ENCODE measurements around the gene SPACA7.

SPACA7 gene

GRCh38 chr13:112331675-112332074 lies 44.5 kb upstream of the SPACA7 start:
- DNase-seq (ENCODE audit: low read depth): no peak
- no peak overlapping the region for H3K4me3 ChIP-seq (ENCODE audit: low read length)
- no peak for TF ChIP-seq CTCF (conservative IDR thresholded peaks at IDR 0.05; ENCODE audit: low read length)

- no peak overlapping the region for H3K4me3 ChIP-seq (ENCODE audit: low read length)
- DNase-seq (ENCODE audit: low read depth): no peak
- TF ChIP-seq CTCF (conservative IDR thresholded peaks at IDR 0.05; ENCODE audit: low read length): no peak
These were observed 43.4 kb upstream of the SPACA7 start for GRCh38 chr13:112332727-112333126.

GRCh38 chr13:112333756-112334543 lies 42.2 kb upstream of the SPACA7 start:
- TF ChIP-seq CTCF (conservative IDR thresholded peaks at IDR 0.05; ENCODE audit: low read length): no peak
- H3K4me3 ChIP-seq (ENCODE audit: low read length): no peak overlapping the region
- DNase-seq (ENCODE audit: low read depth): no peak

GRCh38 chr13:112335135-112335534 lies 41.0 kb upstream of the SPACA7 start:
- TF ChIP-seq CTCF (conservative IDR thresholded peaks at IDR 0.05; ENCODE audit: low read length): no peak
- no peak for DNase-seq (ENCODE audit: low read depth)
- no peak overlapping the region for H3K4me3 ChIP-seq (ENCODE audit: low read length)

- no peak overlapping the region for H3K4me3 ChIP-seq (ENCODE audit: low read length)
- no peak for TF ChIP-seq CTCF (conservative IDR thresholded peaks at IDR 0.05; ENCODE audit: low read length)
- no peak for DNase-seq (ENCODE audit: low read depth)
These were observed 34.7 kb upstream of the SPACA7 start for GRCh38 chr13:112341446-112341845.

GRCh38 chr13:112341976-112342735 lies 34.0 kb upstream of the SPACA7 start:
- no peak for DNase-seq (ENCODE audit: low read depth)
- H3K4me3 ChIP-seq (ENCODE audit: low read length): no peak overlapping the region
- no peak for TF ChIP-seq CTCF (conservative IDR thresholded peaks at IDR 0.05; ENCODE audit: low read length)
